SH-SY5Y (cell line): ENCODE measurements around the gene ADARB2.

Experiments
- GATA2 ChIP-seq: IDR thresholded peaks from 2 replicates; pipeline ENCODE4 v1.6.1; 2011; ENCODE audit warnings: mild to moderate bottlenecking, low read depth, low read length
- GATA3 ChIP-seq: IDR thresholded peaks from 2 replicates; pipeline ENCODE4 v1.6.1; 2011; ENCODE audit warnings: low read depth, mild to moderate bottlenecking, low read length, moderate library complexity

DNA sequence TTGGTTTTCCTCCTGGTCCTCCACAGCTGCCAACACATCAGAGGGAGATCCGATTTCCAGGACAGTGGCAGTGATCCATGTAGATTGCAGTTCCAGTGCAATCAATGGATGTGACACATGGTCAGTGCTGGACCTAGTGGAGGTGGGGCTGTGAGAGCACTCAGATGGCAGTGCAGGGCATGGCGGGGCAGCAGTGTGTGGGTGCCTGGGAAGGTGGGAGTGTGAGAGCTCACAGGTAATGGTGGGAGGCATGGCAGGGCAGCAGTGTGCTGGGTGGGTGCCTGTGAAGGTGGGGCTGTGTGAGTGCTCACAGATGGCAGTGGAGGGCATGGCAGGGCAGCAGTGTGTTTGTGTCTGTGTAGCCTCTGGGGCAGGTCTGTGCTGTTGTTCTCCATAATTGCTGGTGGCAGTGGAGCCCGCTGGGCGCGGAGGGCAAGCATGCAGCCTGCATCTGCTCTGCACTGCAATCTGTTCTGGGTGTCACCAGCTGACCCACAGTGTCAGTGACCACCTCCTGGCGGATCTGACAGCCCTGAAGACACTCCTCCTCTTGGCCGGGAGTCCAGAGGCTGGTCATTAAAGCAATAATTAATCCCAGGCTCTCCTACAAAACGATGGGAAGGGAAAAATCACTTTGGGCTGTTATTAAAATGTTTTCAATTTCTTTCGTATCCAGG lies 8.6 kb upstream of the ADARB2 start:
- TF ChIP-seq GATA3 (no peak), GATA2 (peak; percentile 44)
